HG02610 (cell line): ENCODE results near the gene LRRFIP1.
"Not testable (repeated sequence)": the region's sequence is repeated elsewhere in the genome, so short reads cannot be mapped to it uniquely, and the experiment has no call there.

Experiments used
- ATAC-seq: cut with Tn5 transposase; IDR thresholded peaks from one replicate; pipeline ENCODE4 v1.9.1; 2021; ENCODE audit warnings: mild to moderate bottlenecking, moderate library complexity; ENCODE audit not compliant: unreplicated experiment

Gene LRRFIP1

DNA sequence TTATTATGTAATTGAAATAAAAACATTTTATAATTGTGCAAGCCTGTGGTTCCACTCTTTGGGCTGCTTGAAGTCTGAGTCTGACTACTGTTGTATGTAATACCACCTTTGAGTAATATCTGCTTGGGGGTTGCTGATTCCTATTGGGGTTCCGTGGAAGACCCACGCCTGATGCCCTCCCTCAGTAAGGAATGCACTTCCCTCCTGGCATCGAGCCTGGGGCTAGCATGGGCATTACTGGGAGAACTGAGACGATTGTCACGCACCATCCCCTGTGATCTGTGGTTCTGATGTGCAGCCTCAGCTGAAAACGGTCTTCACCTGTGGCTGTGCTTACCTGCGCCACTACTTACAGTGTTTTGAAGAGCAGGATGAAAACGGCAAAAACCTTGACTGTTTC is 138.5 kb downstream of the LRRFIP1 start:
- no peak for ATAC-seq

DNA sequence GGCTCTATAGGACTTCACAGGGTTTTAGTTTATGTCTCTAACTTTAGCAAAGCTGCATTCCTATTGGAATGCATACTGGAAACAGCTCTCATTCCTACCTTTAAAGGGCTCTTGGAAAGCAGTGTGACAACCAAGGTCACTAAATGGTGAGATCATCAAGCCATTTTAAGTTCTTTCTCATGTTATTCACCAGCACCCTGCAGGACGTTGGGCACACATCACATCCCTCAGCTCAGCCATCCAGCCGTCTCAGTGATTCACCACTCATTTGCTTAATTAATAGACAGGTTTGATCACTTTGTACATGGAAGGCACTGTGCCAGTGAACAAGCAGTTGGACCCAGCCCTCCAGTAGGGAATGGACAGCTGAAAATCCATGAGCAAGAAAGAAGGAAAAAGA is 139.0 kb downstream of the LRRFIP1 start:
- no peak for ATAC-seq

DNA sequence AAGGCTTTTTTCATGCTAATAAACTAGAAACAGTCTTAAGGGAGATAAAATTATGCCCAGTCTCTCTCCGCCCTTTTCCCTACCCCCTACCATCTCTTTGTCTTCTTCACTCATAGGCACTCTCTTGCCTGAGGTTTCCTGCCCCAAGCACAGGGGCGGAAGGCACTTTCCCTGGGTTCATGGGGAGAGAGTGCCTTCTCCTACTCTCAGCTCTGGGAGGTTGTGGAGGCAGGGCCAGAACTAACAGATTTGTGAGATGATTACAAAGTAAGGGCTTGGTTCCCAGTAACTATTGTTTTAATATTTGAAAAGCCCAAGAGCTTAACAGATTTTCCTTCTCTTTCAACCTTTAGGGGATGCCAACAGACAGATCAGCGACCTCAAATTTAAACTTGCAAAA is 145.1 kb downstream of the LRRFIP1 start:
- ATAC-seq = no peak

DNA sequence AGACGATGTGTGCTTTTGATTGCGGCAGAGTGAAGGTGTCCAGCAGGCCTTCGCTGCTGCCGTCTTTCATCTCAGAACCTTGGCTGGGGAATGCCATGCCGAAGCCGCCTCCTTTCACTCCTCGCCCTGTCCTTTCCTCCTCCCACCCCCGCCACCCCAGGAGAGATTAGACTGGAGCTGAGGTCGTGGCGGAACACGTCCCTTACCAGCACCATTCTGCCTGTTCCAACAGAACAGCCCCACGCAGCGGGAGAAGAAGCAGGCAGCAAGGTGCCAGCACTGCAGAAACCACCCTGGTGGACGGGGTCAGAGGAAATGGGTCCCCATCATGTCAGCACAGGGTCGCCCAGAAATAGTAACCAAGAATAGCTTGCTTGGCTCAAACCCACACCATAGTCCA is 146.4 kb downstream of the LRRFIP1 start:
- no peak for ATAC-seq

DNA sequence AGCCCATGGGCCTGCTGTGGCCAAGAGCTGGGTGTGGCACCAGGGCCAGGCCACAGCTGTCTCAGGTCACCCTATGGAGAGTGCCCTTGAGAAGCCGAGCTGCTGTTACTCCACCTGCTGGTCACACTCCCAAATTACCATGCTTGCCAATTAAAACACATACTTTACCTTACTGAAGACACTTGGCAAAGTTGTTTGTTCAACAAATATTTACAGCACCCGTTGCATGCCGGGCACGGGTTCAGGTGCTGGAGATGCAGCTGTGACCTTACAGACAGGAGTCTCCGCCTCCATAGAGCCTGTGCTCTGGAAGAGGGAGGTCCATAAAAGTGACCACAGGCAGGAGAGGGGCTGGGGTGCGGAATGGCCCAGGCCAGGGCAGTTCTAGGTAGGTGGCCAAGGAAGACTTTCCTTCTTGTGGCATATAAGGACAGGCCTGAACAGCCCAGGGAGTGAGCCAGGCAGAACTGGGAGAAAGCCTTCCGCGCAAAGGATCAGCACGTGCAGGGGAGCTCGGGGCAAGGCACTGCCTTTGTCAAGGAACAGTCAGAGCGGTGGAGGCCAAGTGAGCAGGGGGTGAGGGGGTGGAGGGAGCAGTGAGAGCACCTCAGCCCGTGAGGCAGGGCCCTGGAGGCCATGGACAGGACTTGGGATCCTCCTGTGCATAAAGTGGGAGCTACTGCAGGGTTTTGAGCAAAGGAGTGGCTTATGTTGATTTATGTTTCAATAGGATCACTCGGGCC is 147.6 kb downstream of the LRRFIP1 start:
- no peak for ATAC-seq

DNA sequence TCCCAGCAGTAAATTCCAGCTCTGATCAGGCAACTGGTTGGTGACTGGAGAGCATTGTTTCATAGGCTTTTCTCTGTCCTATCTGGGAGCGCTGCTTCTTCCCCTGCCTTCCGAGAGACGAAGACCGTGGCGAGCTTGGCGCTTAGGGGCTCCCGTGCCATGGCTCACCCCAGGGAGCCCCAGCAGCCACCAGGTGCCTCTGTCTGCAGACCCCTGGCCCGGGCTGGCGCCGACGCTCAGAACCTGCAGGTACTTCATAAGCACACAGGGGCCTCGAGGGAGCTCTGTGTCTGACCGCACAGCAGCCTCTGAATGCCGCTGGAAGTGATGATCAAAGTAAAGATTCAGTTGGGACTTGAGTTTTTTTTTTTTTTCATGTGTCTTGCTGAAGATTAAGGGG is 152.1 kb downstream of the LRRFIP1 start:
- ATAC-seq = no peak

DNA sequence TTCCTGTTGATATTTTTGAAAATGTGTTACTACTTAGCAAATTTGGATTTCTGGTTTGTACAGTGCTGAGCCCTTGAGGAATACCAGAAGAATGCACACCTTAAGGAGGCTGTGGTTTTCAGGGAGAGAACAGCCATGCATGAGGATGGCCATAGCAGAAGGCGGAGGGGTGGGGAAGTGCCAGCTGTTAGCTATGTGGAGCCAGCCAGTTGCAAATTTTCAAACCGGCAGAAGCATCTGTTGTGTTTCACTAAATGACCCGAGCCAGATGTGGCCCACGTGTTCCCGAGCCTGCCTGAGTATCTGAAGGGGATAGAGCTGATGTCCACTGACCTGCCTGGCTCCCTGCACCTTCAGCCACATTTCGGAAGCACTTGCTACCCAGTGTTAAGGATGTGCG is 154.8 kb downstream of the LRRFIP1 start:
- no peak for ATAC-seq

DNA sequence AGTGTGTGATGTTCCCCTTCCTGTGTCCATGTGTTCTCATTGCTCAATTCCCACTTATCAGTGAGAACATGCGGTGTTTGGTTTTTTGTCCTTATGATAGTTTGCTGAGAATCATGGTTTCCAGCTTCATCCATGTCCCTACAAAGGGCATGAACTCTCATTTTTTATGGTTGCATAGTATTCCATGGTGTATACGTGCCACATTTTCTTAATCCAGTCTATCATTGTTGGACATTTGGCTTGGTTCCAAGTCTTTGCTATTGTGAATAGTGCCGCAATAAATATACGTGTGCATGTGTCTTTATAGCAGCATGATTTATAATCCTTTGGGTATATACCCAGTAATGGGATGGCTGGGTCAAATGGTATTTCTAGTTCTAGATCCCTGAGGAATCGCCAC is 156.3 kb downstream of the LRRFIP1 start:
- ATAC-seq = not testable (repeated sequence)

DNA sequence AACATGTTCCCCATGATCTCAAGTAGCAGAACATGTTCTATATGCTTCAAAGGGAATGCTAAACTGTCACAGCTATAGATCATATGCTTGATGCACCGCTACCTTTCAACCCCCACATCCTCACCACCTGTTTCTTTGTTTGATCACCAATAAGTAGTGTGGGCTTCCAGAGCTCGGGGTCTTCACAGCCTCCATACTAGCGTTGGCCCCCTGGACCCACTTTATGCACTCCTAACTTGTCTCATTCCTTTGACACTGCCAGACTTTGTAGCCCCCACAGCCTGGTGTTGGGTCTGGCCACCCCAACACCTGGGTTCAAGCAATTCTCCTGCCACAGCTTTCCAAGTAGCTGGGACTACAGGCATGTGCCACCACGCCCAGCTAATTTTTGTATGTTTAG is 159.5 kb downstream of the LRRFIP1 start:
- no peak for ATAC-seq

DNA sequence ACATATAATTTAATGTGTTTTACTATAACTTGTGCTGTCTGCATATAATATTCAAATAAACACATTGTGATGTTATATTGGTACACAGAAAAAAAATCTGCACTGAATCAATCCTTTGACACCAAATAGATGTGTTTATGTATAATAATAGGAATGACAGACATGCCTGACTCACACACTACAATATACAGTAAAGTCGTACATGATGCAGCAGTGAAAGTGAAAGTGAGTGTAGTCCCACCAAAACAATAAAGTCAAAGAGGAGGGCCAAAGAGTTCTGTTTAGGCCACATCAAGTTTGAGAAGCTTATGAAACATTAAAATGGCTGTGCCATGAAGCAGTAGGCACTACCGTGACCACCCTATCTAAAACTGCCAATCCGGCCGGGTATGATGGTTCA is 163.0 kb downstream of the LRRFIP1 start:
- no peak for ATAC-seq

DNA sequence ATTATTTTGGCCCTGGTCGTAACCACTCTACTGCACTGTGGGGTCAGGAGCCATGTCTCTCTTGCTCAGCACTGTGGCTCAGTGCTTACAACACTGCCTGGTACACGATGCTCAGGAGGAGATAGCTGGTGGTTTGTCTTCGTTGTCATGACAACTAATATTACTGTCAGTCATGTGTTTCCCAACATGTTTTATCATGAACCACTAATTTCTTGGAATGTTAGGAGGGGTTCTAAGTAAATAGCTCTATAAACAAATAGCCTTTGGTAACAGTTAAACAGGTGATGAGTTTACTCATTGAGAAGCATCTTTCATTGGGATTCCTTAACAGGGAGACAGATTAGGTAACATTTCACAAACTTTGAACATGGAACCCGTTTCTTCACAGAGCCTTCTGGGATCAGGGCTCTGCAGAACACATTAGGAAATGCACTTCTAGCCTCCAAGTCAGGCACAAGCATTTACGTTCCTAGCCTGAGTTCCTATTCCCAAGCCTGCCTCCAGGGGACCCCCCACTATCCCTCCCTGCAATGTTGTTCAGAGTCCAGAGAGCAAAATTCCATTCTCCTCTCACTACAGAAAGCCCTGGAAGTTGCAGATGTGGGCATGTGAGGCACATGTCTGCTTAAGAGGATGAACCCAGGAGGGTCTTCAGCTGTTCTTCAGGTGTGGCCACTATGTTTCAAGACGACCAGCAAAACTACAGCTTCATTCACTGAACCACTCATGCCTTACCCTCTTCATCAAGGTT is 164.8 kb downstream of the LRRFIP1 start:
- no peak for ATAC-seq

DNA sequence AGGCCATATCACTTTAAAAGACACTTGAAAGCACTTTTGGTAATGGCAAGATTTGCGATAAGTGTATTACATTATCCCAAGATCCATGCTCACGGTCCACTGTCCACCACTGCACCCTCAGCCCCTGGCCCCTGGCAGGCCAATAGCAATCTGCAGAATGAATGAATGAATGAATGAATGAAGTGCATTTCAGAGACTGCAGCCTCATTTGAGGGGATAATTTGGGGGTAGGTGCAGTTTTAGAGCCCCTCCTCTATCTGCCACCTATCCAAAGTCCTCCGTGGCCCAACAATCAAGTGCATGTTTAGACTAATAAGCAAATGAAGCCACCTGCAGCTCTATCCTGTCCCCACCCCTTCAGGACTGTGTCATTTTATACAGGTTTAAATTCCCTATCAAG is 169.9 kb downstream of the LRRFIP1 start:
- no peak for ATAC-seq

DNA sequence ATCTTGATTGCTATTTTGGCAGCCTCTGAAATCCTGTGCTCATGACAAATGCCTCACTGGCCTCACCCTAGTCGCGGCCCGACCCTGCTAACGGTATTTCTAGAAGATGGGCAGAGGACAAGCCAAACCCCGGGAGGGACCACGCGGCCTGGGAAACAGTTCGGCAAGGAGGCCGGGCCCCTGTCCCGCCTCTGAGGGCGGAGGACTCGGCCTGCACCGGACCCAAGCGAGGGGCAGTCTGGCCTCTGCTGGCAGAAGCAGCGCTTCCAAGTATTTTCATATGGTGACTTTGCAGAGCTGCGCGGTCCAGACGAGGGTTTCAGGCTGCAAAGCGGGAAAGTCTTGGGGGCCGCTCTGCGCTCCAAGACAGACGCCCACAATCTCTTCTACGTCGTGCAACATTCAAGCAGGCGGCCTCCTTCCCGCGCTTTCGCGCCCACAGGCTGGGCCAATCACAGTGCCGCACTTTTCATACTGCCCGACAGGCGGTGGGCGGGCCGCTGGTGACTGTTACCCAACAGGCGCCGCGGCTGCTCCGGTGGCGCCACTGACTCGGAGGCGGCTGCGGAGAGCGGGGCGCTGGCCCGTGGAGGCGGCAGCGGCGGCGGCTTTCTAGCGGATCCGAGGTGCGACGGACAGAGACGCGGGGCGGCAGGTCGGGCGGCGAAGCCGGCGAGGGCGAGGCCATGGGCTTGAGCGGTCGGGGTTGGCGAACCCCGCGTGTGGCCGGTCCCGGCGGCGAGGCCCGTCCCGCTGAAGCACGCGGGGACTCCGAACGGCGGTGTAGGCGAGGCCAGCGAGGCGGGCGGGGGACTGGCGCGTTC is 171.1 kb downstream of the LRRFIP1 start, which contains the start of gene RBM44:
TSS of gene RBM44 (plus strand) at position 544 of the 824 bp plus-strand sequence. CDS start 14,831 bp downstream, outside the sequence.
- ATAC-seq = no peak

DNA sequence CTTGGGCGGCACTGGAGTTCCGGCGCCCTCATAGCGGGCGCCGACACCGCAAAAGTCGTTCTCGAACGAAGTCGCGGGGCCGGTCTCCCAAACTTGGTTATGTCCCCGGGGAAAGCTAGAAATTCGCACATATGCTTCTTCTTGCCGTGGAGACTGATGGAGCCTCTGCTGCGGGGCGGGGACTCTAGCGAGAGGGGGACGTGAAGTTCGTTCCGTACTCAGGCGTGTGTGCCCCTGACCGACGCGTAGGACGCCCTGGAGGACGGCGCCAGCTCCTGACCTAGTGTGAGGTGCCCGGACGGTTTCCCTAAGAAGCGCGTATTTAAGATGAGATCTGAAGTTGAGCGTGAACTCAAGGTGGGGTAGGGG is 171.7 kb downstream of the LRRFIP1 start:
- ATAC-seq = no peak

DNA sequence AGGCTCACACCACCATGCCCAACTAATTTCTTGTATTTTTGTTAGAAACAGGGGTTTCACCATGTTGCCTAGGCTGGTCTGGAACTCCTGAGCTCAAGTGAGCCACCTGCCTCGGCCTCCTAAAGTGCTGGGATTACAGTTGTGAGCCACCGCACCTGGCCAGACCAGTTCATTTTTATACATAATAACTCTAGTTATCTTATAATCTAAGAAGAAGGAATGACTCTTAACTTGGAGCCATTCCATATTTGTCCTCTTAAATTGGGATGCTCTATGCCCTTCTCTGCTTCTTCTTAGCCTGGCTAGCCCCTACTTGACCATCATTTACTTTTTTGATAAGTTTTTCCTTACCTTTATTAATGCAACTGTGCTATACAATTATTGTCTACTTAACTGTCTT is 174.1 kb downstream of the LRRFIP1 start:
- no peak for ATAC-seq

DNA sequence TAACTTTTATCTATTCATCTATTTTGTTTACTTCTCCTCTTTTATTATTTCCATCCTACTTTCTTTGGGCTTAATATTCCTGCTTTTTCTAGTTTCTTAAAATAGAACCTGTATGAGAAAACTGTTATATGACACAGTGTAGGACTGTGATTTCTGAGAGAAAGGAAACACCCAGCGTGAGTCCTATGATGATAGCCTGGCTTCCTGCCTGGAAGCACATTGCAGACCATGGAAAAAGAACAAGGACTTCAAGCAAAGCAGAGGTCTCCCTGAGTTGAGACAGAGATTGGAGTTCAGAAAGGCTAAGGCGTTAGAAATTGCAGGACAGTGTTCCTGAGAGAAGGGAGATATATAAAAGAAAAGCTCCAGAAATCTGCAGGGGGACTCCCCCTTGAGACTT is 178.9 kb downstream of the LRRFIP1 start:
- ATAC-seq = no peak

DNA sequence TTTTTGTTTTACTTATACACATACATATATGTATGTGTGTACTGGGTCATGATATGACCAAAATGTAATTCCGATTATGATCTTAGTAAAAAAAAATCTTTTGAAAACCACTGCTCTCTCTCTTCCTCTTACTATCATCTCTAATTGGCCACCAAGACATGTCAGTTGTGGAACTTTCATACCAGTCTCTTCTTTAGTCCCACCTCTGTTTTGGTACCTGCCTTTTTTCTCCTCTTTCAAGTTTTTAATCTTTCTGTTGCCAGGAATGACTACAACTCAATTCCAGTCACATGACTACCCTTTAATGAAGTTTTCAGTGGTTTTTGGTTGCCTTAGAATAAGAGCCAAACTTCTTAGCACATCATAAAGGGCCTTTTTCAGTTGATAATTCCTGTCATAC is 188.2 kb downstream of the LRRFIP1 start:
- ATAC-seq = no peak

DNA sequence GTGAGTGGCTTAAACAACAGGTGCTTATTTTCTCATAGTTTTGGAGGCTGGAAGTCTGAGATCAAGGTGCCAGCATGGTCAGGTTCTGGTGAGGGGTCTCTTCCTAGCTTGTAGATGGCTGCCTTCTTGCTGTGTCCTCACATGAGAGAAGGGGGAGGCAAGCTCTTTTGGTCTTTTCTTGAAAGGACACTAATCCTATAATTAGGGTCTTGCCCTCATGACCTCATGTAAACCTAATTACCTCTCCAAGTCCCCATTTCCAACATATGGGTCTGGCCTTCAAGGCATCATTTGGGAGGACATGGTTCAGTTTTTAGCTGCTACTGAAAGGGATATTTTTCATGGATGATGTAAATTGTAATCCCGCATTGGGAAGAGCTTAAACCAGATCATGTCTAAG is 189.1 kb downstream of the LRRFIP1 start:
- ATAC-seq = no peak

DNA sequence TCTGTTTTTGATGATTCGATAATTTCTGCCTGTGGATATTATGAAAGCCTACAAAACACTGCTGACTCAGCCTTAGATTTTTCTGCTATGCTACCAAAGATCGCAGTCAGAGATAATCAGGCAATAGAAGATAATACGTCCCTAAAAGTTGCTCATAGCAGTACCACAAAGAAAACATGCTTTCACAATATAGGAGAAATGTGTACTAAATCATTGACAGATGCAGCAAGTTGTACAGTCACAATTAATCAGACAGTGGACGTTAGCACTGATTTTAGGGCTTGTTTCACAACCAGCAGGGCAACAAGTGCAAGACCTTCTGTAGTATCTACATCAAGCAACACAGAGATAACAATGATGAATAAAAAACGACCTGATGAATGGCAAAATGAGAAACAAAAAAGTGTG is 190.7 kb downstream of the LRRFIP1 start:
- ATAC-seq = no peak

DNA sequence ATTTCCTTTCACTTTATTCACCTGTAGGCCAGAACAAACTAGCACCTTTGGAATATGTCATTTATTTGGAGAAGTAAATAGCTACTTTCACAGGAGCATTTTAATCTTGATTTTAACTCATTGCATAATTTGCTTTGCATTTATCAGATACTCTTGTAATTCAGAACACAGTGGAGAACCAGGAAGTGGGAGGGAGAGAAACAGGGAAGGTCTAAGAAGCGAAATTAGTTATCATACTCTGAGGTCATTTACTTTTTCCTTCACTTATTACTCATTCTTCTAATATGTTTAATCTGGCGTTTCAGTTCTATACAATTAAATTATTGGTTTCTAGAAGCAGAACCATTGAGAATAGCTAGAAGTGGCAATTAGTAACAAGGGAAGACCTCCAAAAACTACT is 191.8 kb downstream of the LRRFIP1 start:
- no peak for ATAC-seq

DNA sequence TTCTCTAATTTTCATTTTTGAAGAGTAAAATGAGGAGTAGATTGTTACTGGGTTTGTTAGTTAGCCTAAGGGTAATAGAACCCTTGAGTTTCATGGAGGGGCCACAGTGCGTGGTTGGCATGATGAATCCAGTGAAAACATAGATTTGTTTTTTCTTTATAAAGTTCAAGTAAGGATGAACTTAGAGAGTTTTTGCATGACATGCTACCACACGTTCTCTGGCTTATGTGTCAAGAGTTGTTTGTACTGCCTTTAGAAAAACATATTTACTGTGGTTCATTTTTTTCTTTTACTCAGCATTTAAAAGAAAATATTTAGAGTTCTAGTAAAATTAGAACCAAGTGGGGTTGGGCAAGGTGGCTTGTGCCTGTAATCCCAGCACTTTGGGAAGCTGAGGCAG is 193.0 kb downstream of the LRRFIP1 start:
- ATAC-seq = no peak

DNA sequence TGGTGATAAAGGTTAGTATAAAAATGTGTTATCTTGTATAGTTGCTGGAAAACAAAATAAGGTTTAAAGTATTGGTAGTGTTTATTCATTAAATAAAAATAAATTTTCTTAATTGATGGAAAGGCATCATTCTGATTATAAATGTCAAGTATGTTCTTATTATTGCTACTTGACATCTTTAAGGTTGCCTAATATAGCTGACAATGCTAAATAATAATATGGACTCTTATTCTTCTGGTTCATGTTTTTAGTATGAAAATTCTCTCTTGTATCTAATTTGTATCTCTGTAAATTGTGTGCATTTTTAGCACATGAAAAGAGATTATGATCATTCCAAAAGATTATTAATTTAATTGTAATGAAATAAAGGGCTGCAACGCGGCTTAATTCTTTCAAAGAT is 196.2 kb downstream of the LRRFIP1 start:
- ATAC-seq = no peak
